Stimulated activated CD4-positive, alpha-beta T cell treated with anti-CD3 and anti-CD28 coated beads, Interleukin-15, amount 100 ng/mL, for 48 hours (primary cell): Measurements from ENCODE around the gene OR2T11.
"Not testable (repeated sequence)": the region's sequence is repeated elsewhere in the genome, so short reads cannot be mapped to it uniquely, and the experiment has no call there.

Source experiments
- DNase-seq, 2 donors: peaks; one replicate each; pipeline ENCODE4 v3.0.0-alpha.2; 2020; ENCODE audit warnings: low read depth in 2 of 2

Gene OR2T11, protein sequence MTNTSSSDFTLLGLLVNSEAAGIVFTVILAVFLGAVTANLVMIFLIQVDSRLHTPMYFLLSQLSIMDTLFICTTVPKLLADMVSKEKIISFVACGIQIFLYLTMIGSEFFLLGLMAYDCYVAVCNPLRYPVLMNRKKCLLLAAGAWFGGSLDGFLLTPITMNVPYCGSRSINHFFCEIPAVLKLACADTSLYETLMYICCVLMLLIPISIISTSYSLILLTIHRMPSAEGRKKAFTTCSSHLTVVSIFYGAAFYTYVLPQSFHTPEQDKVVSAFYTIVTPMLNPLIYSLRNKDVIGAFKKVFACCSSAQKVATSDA

DNA sequence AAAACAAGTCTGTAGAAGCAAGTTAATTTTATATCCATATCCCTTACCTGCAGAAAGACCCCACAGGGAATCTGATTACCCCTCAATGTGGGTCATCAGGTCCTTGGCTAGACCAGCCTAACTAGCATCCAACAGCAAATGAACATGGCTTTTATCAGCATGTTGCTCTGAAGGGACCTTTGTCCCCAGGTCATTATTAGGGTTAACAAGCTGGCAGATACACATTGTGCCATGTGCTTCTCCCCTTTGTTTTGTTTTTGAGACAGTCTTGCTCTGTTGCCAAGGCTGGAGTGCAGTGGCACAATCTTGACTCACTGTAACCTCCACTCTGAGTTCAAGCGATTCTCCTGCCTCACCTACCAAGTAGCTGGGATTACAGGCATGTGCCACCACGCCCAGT lies at the start of gene OR2T11:
Gene OR2T11 (minus strand): TSS at position 101 of the 400 bp plus-strand sequence. CDS start 7,963 bp downstream, outside the sequence.
- not testable (repeated sequence) for DNase-seq

- DNase-seq, result no peak
Measured at GRCh38 chr1:248681651-248682050, 46.8 kb upstream of the OR2T11 start.

DNA sequence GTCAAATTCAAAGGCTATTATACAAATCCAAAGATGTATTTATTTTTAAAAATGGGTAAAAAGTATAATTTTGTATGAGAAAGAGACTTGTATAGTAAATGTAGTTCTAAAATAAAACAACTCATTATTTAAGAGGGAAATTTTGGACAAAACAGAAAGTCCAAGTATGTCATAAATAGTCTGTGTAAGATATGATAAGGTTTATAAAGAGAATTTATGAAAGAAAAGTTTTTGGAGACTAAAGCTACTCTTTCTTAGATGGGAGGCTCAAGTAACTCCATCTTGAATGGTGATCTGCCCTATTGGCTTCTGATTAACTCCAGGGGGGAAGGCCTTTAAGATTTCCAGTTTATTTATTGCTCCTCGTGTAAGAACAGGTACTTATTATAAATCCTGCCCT lies 35.1 kb upstream of the OR2T11 start:
- no peak for DNase-seq

GRCh38 chr1:248663453-248664328 lies 28.8 kb upstream of the OR2T11 start:
- not testable (repeated sequence) for DNase-seq

DNA sequence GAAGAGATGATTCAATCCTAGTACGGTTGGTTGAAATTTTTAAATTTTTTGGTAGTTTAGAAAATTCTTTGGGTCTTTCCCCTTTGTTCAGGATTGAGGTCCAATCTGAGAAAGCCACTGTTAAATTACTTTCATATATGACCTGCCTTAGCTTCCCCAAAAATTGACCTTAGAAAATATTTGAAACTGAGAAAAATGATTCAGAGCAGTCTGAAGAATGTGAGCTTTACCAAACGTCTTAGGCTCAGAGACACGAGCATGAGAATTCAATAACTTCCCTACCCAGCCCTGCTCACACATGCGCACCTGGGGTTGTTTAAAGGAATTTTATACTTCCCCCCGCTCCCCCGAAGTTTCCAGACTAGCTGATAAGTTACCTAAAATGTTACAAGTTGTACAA lies 21.9 kb upstream of the OR2T11 start:
- not testable (repeated sequence) for DNase-seq

GRCh38 chr1:248655354-248655753 lies 20.5 kb upstream of the OR2T11 start, which contains the start of gene OR2T27:
OR2T27 (minus strand) TSS chr1:248655528; CDS start chr1:248650884, 4,644 bp downstream.
- DNase-seq, result not testable (repeated sequence)

- not testable (repeated sequence) for DNase-seq
Measured at GRCh38 chr1:248648770-248649536, 14.1 kb upstream of the OR2T11 start.

DNA sequence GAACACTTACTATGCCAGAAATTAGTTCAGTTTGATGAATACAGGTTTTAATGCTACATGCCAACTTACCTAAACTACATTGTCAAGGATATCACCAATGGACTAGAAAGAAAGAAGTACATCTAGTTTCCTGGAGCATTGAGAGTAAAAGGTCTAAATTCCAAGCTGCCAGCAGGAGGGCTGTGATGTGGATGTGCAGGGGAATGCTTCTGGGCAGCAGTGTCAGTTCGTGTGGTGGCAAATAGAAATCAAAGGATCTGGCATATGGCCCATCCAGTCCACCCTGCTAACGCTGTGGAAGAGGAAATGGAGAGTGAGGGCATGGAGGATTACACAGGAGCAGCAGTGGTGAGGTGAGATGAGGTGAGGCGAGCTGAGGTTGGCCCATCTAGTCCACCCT lies 10.3 kb upstream of the OR2T11 start, which contains the start of gene OR2T35:
Gene OR2T35 (minus strand): TSS at position 101 of the 400 bp plus-strand sequence. CDS start 6,020 bp downstream, outside the sequence.
- not testable (repeated sequence) for DNase-seq

- DNase-seq, result not testable (repeated sequence)
Measured at GRCh38 chr1:248642971-248643651, 8.2 kb upstream of the OR2T11 start.

- not testable (repeated sequence) for DNase-seq
Measured at GRCh38 chr1:248641583-248641982, 6.7 kb upstream of the OR2T11 start.

DNA sequence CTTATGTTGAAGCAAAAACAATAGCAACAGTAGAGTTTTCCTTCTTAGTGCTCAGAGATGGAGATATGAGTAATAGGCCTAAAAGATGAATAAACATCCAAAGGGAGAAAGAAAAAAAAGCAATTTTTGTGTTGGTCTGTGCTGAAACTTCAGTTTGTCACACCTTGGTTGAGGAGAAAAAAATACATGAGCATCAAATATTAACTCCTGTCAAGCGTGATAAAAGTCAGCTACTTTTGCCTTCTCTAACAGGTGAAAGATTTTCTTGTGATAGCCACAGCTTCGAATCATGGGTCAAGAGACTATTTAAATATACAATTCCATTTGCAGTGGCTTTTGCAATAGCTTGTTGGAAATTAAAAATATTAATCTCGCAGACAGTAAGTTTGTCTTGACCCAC lies 6.0 kb upstream of the OR2T11 start:
- not testable (repeated sequence) for DNase-seq

- not testable (repeated sequence) for DNase-seq
Measured at GRCh38 chr1:248639652-248640051, 4.8 kb upstream of the OR2T11 start.

DNA sequence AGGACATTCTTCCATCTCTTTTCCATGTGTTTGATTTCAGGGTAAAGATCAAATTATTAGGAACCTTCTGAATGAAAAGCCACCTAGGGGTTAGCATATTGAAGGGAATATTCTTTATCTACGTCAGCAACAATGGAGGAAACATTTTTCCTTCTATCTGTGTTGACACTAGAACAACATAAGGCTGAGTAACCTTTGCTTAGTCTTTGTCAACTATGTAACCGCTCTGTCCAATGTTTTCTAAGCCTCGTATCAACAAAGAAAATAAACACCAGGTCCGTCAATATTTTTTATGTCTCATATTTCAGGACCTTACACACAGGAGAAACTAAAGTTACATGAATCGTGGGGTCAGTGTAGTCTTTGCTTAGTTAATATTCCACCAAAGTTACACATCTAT lies 1.7 kb upstream of the OR2T11 start:
- not testable (repeated sequence) for DNase-seq

- no peak for DNase-seq
Measured at GRCh38 chr1:248631354-248632008, 3.4 kb downstream of the OR2T11 start.

GRCh38 chr1:248630551-248630950 lies 4.3 kb downstream of the OR2T11 start:
- no peak for DNase-seq

DNA sequence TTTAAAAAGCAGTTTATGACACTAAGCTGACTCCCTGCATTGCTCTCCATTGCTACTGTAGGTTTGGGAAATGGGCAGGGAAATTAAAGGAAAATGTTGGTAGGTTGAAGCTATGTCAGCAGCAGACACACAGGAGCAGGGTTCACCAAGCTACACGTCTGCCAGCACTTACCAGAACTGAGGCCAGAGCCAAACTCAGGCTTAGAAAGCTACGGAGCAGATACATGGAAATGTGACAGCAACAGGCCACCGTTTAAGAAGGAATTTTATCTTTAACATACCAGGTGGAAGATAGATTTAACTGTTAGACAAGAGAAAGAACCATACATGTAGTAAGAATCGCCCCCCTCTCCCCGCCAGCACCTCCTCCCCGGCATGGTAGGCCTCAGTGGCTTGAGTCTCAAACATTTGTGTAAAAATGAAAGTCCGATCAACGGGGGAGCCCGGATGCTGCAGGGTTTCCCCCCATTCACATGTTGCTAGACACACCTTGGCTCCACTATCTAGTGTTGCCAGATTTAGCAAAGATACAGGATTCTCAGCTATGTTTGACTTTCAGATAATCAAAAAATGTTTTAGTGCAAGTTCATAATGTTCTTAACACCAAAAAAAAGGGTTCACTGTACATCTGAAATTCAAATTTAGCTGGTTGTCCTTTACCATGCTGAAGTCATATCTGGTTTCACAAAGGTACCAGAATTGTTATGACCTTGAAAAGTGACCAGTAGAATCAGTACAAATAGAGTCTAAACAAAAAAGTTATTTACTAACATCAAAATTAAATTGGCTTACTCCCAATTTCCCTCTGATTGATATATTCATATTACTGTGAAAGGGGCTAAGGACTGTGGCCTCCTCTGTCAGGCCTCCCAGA lies 6.7 kb downstream of the OR2T11 start:
- DNase-seq, result no peak

- no peak for DNase-seq
Measured at GRCh38 chr1:248625971-248626370, 8.9 kb downstream of the OR2T11 start.

- no peak for DNase-seq
Measured at GRCh38 chr1:248625166-248625565, 9.7 kb downstream of the OR2T11 start.

DNA sequence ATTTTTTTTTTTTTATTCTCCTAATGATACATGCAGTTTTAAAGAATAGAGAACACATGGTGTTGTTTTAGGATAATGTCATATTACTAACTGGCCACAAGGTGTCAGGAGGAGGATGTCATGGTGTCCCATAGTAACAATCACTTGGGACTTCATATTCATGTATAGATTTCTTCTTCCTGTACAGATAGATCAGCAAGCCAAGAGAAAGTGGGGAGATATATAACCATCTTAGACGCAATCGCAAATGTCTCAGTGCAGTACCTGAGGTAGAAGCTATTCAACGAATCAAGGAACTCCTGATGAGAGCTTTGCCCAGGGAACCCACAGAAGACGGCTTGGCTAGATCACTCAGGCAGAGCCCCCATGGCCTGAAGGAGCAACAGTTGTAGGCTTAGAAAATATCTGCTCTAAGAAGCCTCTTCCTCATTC lies 12.3 kb downstream of the OR2T11 start:
- DNase-seq, result no peak
